AG04449 (cell line): ENCODE measurements around the gene FRMPD1.

Experiments
- CTCF ChIA-PET: fragments of 350-600 bp; formaldehyde crosslinking; extraction: SDS; loops from one replicate; lab custom pipeline; 2021; ENCODE audit warnings: antibody characterized with exemption; lab: Yijun Ruan, JAX
- POLR2A ChIA-PET: fragments of 400-600, 350-600 bp; formaldehyde crosslinking; extraction: SDS; loops from one replicate; lab custom pipeline; 2020; ENCODE audit warnings: antibody characterized with exemption, inconsistent platforms; lab: Yijun Ruan, JAX
- DNase-seq: peaks from one replicate; pipeline ENCODE4 v3.0.0-alpha.2; 2010; ENCODE audit warnings: low read depth, low spot score
- H3K4me3 ChIP-seq: 2 replicates; pipeline ENCODE4 v1.5.1; 2011; ENCODE audit warnings: low read depth, mild to moderate bottlenecking, control low read depth, low read length
- TF ChIP-seq, protein P1 (sequence below): IDR thresholded peaks from one replicate; pipeline ENCODE4 v1.5.1; 2011; ENCODE audit warnings: mild to moderate bottlenecking, moderate library complexity, low read length, control low read depth, inconsistent platforms; ENCODE audit not compliant: insufficient read depth; ENCODE audit errors: missing control alignments

FRMPD1 gene

DNA sequence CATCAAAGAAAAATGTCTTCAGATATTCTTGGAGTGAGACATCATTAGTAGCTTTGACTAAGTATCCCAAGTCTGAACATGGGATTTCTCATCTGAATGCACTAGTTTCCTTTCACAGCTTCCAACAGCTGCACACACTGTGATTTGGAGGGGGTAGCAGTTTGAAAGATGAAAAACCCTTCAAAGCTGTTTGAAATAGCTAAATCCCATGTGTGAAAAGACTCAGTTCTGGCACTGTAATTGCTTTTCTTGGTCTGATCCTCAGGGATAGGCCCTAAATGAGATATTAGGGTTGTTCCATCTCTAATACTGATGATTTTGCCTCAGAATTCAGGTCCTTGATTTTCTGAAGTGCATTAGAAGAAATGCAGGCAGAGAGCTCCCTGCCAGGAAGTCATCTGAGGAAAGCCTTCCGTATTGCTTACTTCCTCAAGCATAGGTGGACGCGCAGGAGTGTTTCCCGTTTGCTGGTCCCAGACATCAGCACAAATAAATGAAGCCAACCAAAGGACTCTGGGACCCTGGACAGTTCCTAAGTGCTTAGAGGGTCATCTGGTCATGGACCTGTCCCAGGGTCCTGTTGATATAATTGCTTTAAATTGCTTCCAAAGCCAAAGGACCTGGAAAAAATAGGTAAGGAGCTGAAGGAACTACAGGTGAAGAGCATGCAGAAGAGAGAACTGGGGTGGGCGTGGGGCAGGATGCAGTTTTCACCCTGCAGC lies 25.6 kb upstream of the FRMPD1 start:
- DNase-seq = no peak
- CTCF ChIA-PET = interaction anchor here (1.1 to 1.3 kb wide), 2 partner anchors 20 to 44 kb away, joined by 3 read pairs; no protein-coding TSS in a partner anchor
- TF ChIP-seq, protein P1, sequence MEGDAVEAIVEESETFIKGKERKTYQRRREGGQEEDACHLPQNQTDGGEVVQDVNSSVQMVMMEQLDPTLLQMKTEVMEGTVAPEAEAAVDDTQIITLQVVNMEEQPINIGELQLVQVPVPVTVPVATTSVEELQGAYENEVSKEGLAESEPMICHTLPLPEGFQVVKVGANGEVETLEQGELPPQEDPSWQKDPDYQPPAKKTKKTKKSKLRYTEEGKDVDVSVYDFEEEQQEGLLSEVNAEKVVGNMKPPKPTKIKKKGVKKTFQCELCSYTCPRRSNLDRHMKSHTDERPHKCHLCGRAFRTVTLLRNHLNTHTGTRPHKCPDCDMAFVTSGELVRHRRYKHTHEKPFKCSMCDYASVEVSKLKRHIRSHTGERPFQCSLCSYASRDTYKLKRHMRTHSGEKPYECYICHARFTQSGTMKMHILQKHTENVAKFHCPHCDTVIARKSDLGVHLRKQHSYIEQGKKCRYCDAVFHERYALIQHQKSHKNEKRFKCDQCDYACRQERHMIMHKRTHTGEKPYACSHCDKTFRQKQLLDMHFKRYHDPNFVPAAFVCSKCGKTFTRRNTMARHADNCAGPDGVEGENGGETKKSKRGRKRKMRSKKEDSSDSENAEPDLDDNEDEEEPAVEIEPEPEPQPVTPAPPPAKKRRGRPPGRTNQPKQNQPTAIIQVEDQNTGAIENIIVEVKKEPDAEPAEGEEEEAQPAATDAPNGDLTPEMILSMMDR = no peak
- H3K4me3 ChIP-seq = no peak overlapping the region
- POLR2A ChIA-PET = no interaction called here

DNA sequence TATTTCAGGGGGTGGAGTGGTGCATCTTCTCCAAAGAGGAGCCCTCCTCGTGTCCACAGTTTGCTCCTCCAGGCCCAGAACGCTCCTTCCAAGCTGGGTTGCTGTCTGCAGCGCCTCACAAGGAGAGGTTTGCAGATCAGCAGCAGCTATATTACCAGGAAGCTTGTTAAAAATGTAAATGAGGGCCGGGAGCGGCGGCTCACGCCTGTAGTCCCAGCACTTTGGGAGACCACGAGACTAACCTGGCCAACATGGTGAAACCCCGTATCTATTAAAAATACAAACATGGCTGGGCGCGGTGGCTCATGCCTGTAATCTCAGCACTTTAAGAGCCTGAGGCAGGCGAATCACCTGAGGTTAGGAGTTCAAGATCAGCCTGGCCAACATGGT lies 25.0 kb upstream of the FRMPD1 start:
- POLR2A ChIA-PET = no interaction called here
- TF ChIP-seq, protein P1 = no peak
- DNase-seq = no peak
- CTCF ChIA-PET = interaction anchor here (1.1 kb wide), 1 partner anchor 20 kb away, joined by 3 read pairs; no protein-coding TSS in a partner anchor
- H3K4me3 ChIP-seq = no peak overlapping the region

DNA sequence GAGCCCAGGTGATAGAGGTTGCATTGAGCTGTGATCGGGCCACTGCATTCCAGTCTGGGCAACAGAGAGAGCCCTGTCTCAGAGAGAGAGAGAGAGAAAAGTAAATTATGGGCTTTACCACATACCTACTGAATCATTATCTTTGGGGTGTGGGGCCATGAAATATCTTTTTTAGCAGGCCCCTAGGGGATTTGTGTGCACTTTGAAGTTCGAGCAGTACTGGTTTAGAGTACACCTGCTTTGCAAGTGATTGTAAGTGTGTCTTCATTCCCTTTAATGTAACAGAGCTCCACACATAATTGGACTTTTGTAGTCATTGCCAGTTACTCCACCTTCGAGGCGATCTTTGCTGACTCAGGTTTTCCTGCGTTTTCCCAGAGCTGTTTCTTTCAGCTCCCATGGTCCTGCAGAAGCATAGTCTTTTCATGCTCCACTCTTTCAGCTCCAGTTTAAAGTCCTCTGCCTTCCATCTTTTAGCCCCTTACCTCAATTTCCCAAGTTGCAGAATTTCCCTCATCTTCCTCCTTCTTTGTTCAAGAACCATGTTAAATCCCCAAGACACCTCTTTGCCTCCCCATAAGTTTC lies 24.0 kb upstream of the FRMPD1 start:
- DNase-seq = no peak
- H3K4me3 ChIP-seq = no peak overlapping the region
- ChIA-PET CTCF (interaction anchor here (0.6 kb wide), 1 partner anchor 531 kb away, joined by 4 read pairs; no protein-coding TSS in a partner anchor), POLR2A (no interaction called here)
- TF ChIP-seq, protein P1 = no peak

DNA sequence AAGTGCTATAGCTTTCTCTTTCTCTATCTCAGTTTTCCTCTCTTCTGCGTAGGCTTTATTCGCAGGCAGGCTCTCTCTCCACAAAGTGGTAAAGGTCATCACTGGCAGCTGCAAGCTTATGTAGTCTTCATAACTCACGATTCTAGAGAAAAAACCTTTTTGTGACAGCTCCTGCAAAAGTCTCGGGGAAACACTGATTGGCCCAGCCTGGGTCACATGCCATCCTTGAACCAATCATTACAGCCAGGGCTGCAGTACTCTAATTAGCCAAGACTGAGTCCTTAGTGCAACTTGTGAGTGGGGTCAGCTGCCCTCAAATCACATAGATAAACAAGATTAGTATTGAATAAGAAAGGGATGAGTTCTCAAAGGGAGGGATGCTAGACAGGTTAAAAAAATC lies 18.3 kb upstream of the FRMPD1 start:
- DNase-seq = no peak
- POLR2A ChIA-PET = no interaction called here
- no peak overlapping the region for H3K4me3 ChIP-seq
- CTCF ChIA-PET = no interaction called here
- TF ChIP-seq, protein P1 = no peak

DNA sequence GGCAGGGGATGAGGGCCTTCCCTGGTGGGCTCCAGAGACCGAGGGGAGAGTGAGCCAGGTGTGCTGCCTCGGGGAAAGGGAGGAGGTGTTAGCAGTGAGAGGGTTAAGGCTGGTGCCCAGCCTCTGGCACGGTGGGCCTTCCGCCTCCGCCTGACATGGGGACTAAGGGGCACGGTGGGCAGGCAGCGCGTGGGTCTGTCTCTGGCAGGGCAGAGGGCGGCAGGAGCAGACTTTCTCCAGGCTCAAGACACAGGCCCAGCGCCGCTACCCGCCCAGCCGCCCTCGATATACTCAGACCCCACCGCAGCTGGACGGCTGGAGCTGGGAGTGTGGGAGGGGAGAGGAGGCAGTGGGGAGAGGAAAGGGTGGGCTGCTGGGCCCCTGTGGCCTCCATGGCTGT lies 14.9 kb upstream of the FRMPD1 start:
- TF ChIP-seq, protein P1 = no peak
- ChIA-PET POLR2A (no interaction called here), CTCF (no interaction called here)
- no peak for DNase-seq
- no peak overlapping the region for H3K4me3 ChIP-seq

DNA sequence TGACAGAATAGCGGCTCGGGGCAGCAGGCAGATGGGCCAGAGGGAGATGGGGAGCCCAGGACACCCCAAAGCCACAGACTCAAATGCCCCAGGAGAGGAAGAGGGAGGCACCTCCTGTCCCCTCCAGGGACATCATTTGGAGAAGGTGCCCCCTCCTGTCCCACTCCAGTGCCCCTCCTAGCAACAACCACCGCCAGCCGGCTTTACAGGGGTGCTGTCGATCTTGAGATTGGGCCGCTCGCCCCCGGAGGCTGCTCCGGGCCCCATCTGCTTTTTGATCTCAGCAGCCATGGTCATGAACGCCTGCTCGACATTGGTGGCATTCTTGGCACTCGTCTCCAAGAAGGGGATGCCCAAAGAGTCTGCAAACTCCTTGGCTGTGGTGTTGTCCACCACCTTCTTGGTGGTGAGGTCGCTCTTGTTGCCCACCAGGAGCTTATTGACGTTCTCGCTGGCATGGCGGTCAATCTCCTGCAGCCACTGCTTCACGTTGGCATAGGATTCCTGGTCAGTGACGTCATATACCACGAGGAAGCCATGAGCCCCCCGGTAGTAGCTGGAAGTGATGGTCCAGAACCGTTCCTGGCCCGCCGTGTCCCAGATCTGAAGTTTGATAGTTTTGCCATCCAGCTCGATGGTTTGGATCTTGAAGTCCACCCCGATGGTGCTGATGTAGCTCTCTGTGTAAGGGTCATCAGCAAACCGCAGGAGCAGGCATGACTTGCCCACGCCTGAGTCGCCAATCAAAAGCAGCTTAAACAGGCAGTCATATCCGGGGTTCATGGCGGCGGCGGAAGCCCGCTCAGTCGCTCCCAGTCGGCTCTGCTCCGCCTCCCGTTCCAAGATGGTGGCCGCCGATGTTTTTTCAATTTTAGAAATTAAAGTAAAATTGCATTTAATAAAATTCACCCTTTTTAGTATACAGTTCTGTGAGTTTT lies 14.0 kb upstream of the FRMPD1 start:
- ChIA-PET POLR2A (no interaction called here), CTCF (interaction anchor here (1.4 kb wide), 1 partner anchor 10 kb away, joined by 3 read pairs; no protein-coding TSS in a partner anchor)
- TF ChIP-seq, protein P1 = no peak
- DNase-seq = no peak
- H3K4me3 ChIP-seq = no peak overlapping the region
